GM19463 (cell line): Measurements from ENCODE around the gene PPP6R2.

Source experiments
- ATAC-seq: cut with Tn5 transposase; IDR thresholded peaks from one replicate; pipeline ENCODE4 v1.9.1; 2021; ENCODE audit warnings: mild to moderate bottlenecking, moderate library complexity; ENCODE audit not compliant: unreplicated experiment

PPP6R2 gene

DNA sequence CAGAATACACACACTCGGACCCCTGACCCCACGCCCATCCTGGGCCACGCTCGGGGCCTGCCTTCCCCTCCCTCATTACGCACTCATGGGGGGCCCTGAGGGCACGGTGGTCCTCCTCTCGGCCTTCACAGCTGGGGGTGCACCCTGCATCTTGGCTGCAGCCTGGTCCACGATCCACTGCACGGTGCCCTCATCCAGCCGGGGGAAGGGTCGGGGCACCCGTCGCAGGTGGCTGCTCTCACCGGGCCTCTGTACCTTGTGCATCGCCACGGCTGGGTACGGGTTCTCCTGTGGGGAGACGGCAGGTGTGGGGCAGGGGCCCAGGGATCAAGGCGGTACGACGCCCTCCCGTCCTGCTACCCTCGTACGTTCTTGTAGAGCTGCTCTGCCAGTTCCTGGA lies 121.3 kb downstream of the PPP6R2 start:
- ATAC-seq: no peak

DNA sequence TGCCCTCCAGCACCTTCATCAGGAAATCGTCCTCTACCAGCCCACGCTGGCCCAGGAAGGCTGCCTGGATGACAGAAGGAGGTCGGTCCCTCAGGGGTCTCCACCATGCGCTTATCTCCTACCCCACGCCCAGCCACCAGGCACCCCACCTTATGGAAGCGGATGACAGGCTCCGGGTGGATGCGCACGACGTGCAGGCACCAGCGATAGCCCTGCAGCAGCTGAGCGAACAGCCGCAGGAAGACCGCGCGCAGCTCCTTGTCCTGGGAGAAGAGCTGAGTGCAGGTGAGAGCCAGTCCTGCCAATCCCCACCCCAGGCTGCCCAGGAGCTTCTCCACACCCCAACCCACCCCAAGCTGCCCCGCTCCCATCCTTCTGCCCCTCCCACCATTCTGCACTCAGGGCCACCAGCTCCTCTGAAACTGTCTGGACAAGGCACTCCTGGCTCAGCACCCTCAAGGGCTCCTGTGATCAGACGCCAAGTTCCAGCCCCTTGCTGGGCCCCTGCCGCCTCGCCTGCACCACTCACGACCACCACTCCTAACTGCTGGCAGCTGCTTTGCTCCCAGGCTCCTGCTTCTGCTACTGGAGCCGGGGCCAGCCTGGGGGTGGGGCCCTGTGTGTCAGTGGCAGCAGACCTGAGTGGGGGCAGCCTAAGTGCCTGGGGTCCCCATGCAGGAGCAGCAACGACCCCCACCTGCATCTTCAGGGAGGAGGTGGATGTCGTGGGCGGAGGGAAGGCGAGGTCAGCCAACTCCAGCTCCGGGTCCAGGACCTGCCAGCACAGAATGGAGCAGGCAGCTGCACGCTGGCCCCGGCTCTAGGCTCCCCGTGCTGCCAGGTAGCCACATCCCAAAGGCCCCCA lies 122.2 kb downstream of the PPP6R2 start:
- ATAC-seq: no peak

DNA sequence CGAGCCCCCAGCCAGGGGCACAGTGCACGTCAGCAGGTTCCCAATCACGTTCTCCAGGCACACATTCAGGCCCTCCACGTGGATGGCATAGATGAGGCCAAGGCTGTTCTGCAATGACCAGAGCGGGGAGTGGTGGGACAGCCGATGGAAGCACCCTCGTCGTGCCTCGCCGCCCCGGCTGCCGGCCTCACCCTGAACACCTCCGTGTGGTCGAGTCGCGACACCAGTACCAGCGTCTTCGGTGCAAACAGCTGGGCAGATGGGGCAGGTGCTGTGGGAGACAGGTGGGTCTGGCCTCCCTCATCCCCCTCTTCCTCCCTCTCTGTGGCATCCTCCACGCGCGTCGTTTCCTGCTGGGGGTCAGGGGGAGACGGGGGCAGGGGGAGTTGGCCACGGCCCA lies 124.2 kb downstream of the PPP6R2 start:
- ATAC-seq: no peak

DNA sequence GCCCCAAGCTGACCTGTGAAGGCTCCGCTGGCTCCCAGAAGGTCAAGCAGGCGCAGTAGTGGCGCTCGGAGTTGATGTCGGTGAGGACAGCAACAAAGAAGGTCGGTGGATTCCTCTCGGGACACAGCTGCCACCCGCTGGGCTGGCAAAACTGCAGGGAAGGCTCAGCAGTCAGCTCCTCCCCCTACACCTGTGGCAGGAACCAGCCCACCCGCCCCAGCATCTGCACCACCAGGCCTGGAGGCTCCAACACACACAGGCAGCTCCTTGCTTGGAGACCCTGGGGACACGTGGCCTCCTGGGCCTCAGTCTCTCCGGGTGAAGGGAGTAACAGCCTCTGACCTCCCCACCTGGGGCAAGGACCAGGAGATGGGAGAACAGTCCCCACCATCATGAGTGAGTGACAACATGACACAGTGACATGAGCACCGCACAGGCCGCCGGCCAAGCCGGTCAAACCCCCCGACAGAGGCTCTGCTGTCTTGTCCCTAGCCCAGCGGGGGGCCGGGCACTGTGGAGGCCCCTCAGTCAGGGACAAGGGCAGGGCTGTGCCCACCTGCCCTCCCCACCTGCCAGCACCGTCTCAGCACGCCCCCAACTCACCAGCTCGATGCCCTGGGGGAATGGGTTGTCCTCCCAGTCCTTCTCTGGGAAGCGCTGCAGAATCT lies 124.8 kb downstream of the PPP6R2 start:
- no peak for ATAC-seq

DNA sequence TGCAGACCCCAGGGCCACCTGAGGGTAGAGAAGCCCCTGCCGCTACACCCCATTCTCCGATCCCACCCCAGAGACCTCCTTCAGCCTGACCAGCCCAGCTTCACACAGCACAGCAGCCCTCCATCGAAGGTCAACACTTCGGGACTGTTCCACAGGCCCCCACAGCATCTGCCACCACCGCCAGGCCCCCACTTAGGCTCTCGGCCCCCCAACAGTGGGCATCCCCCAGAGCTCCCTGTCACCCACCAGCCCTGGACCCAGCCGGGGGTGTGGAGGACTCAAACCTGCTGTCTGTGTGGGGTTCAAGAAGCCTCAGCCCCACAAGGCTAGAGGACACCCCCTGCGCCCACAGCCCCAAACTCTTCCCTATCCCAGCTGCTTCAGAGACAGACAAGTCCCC lies 125.5 kb downstream of the PPP6R2 start:
- ATAC-seq: no peak

DNA sequence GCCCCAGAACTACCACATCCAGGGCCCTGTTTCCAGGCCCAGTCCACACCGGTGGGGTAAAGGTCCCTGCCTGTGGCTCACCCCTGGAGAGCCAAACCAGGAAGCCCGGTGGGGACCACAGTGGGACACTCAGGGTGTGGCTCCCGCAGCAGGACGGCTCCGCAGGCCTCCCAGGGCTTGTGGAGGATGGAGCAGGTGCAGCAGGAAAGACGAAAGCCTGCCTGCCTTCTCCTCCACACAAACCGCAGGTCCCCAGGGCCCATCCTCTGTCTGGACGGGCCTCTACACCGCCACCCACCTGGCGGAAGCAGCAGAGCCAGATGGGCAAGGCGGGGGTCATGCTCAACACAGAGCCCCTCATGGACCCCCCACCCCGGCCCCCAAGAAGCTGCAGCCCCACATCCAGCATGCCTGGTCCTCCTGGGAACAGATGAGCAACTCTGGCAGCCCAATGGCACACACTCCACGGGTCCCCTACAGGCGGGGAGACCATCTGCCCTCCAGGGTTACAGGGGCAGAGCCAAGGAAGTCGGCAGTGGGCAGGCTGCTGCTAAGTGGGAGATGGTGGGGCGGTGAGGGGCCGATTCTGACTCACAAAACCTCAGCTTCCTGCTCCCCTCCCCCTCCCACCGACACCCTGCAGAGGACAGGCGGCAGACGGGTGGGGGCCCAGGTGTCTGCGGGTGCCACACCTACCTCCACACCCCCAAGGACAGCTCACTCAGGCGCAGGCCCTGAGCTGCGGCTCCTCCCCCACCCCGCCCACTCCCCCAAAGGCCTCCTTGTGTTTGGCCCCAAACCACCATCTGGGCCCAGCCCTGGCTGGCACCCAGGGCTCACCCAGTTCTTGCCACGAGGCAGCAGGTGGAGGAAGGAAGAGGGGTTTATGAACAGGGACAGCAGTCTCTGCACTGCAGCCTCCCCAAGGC lies 126.5 kb downstream of the PPP6R2 start:
- ATAC-seq: peak; percentile 65

DNA sequence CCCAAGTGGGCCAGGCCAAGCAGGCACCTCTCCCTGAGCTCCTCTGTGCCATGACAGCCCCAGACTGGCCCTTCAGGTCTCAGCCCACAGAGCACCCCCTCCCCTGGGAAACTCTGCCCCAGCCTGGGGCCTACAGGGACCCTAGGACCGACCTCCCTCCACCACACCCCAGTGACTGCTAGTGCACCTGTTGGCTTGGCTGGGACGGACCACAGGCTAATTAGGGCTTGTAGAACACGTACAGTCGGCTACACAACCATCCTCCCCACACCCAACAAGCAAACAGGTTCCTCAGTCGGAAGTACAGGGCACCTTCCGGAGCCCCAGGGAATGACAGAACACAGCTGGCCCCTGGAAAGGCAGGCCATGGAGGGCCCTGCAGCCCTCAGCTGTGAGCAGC lies 127.4 kb downstream of the PPP6R2 start:
- ATAC-seq: no peak

DNA sequence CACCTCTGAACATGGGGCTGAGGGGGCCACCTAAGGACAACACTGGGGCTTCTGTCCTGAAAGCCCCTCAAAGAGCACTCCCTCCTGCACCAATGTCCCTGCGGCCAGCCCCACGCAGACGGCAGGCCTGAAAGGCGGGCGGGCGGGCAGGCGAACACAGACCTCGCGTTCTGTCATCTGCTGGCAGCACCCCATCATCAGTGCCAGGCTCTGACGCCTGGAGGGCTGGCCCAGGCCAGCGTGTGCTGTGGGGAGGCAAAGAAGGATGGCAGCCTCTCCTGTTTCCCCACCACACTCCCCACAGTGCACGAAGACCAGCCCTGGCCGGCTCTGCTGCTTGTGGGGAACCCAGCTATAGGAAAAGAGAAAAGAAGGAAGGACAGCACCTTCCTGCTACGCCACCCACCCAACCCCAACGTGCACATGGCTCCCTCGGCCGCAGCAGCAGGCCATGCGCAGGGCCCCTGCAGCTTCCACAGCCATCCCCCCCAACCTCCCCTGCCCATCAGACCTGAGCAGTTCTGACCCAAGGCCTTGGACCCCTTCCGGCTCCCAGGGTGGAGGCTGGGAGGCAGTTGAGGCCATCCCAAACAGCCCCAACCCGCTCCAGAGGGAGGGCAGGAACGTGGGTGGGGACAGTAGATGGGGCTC lies 128.2 kb downstream of the PPP6R2 start:
- ATAC-seq: no peak

DNA sequence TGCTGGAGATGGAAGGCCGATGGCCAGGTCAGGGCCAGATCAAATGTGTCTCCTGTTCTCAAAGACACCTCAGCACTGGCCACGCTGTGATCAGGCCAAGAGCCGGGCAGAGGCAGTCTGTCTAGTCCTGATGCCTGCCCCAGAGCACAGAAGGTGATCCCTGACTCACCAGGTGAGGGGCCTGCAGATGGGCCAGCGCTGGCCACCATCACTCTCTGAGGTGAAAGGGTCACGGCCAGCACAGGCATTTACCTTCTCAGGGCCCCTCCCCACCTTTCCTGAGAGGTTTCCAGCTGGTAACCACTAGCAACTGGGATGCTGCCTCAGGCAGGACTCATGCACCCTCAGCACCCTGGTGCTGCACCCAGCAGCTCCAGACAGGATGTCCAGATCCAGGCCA lies 128.8 kb downstream of the PPP6R2 start:
- no peak for ATAC-seq

DNA sequence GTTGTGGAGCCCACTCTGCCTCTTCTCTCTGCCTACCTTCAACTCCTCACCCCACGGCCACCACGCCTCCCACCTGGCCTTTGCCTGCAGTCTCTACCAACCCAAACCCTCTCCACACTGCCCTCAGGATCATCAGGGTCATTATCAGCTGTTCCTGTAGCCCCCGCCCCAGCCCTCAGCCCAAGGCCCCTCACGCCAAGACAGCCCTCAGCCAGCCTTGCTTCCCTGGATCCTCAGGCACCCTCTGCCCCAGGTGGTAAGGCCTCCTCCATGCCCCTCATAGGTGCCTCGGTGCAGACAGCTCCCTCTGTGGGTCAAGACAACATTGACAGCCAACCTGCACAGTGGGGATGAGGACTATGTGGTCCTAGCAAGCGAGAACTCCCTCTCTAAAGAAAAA lies 130.0 kb downstream of the PPP6R2 start:
- no peak for ATAC-seq

DNA sequence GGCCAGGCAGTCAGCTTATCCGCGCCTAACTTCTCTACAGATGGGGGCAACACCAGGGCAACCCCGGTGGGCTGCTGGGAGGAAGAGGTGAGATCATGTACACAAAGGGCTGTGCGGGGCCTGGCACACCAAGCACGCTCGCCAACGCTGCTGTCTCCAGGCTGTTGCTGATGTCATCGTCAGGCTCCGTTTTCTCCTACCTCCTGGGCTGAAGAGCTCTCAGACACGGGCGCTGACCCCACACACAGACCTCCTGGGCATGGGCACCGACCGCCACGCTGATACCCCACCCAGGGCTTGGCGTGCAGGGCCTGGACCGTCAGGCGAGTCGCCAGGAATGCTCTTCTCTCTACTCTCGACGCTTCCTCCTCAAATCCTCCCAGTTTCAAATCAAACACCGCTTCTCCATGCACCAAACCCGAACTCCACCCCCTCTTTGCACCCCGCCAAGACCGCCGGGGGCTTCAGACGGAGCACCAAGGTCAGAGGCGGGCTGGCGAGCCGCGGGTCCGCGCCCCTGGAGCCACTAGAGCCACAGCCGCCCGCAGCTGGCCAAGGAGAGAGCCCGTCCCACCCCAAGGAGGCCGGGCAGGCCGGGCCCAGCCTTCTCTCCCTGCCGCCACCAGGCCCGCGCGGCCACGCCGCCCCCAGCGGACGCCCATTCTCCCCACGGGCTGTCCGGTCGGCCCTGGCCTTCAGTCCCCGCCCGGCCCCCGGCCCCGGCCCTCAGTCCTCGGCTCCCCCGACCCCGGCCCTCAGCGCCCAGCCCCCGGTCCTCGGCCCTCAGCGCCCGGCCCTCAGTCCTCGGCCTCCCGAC lies 130.9 kb downstream of the PPP6R2 start:
- ATAC-seq: no peak

DNA sequence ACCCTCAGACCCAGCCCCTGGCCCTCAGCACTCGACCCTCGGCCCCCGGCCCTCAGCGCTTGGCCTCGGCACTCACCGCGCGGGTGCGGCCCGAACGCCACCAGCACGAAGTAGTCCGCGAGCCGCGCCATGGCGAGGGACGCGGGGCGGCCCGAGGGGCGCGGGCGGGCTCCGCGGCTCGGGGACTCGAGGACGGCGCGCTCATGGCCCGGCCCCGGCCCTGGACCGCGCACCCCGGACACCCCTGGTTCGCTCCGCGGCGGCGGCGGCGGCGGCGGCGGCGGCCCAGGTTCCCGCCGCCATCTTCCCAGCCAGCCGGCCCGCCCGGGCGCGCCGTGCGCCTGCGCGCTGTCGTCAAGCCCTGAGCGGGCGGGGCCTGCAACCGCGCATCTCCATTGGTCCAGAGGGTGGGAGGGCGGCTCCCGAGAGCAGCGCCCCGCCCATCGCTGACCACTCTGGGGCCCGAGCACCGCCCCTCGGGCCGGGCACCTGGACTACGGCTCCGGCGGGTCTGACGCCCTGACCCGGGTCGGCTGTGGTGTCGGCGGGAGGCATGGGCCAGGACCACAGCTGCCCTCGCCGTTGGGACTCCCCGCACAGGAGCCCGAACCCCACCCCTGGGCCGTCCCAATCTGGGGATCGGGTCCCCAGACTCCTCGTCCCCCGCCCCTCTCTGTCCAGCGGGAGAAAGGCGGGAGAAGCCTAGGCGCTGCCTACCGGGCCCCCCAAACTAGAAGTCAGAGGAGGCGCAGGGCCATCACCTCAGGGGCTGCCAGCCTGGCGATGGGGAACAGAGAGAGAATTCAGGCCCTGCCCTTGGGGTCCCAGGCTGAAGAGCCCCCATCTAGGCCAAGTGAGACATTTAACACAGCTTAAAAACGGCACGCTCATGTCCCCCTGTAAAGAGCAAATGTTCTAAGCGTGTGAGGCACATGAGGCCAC lies 131.9 kb downstream of the PPP6R2 start, which contains the start of gene SBF1:
Gene SBF1 (minus strand): TSS at position 326 of the 942 bp plus-strand sequence. CDS start 195 bp downstream, at position 131.
- peak; percentile 73 for ATAC-seq

DNA sequence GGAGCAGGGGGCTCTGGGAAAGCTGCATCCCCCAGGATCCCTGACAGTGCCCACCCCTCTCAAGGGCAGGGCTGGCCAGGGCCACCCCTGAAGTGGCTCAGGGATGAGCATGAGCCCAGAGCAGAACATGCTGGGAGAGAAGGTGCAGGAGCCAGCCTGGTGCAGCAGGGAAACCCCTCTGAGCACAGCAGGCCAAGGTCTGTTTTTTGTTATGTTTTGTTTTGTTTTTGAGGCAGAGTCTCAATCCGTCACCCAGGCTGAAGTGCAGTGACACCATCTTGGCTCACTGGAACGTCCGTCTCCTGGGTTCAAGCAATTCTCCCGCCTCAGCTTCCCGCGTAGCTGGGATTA lies 132.5 kb downstream of the PPP6R2 start:
- ATAC-seq: no peak

DNA sequence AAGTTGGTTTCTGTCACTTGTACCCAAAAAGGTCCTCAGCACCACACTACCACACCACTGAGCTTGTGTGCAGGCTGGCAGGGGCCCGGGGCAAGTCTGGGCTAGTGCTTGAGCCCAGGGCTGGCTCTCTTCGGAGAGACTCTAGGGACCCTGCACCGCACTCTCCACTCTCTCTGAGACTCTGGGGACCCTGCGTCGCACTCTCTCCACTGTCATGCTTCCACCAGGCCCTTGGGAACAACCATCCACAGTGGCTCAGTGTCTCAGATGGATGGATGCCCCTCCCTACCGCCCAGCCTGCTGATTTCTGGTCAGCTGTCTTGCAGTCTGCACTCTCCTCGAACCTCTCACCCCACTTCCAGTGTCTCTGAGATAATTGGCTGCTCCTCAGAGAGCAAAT lies 133.7 kb downstream of the PPP6R2 start:
- ATAC-seq: no peak

DNA sequence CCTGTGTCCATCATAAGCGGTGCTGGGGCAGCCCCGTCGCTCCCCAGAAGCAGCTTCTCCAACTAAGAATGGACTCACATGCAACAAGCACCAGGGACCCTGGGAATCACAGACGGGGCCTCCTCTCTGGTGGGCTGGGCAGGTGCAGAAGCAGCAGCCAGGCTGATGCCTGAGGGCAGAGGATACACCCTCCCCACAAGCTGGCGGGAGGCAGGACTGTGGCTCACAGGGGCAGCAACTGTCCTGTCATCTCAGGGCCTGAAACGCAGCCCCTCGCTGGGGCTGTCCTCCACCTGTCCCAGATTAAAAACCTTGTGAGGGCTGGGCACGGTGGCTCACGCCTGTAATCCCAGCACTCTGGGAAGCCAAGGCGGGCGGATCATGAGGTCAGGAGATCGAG lies 134.8 kb downstream of the PPP6R2 start:
- no peak for ATAC-seq

DNA sequence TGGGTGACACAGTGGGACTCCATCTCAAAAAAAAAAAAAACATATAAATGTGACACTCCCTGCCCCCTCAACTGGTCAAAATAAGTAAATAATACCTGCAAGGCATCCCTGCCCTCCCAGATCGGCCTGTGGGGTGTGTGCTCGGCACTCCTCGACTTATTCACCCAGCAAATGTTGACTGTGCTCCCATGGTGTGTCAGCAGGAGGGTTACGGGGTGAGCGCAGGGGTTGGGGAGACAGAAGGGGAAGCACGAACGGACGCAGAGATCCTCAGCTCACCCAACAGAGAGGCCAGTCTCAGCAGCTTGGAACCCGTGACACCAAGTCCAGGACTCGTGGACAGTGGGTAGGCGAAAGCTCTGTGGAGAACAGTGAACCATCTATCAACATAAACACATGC lies 136.6 kb downstream of the PPP6R2 start:
- no peak for ATAC-seq

DNA sequence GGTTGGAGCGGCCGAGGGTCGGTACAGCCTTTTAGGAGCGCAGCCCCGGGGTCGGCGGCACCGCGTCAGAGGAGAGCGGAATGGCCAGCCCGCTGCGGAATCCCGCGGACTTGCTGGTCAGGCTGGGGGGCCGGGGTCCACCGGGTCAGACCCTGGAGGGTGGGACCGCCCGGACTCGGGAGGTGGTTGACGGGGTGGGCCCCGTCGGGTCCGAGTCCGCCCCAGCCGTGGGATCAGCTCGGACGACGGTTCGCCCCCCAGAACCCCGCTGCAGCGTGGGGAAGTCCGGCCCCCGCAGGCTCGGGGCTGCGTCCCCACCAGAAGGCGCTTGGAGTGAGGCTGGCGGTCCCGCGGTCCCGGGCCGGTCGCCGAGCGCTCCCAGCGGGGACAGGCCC lies 137.9 kb downstream of the PPP6R2 start:
- ATAC-seq: no peak

DNA sequence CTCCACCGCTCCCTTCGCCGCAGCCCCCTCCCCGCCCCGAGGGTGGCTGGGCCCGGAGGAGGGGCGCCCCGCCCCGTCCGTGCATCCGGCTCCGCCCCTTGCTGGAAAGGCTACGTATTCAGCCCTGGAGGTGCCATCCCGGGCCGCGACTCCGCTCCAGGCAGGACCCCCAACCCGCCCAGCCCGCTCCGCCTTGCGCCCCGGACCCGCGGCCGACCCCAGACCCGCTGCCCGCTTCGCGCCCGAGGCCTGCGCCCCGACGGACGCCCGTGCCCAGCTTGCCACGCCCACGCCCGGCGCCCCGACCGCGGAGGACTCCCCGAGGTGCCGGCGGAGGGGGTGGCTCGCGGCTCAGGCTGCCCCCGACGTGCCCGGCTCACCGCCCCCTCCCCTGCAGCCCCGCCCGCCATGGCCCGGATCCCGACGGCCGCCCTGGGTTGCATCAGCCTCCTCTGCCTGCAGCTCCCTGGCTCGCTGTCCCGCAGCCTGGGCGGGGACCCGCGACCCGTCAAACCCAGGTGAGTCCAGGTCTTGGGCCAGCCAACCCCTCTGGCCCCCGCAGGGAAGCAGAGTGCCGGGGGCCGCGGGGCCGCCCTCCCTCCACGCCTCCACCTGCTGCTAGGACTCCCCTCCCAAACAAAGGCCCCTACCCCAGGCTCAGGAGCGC lies 138.4 kb downstream of the PPP6R2 start, which contains the start of gene ADM2:
Gene ADM2 (plus strand): TSS at position 104 of the 667 bp plus-strand sequence. CDS start 305 bp downstream, at position 409.
- ATAC-seq: no peak
